ENCODE results near the gene LCA5L.
A peak's percentile ranks its signal among the peaks of the same experiment; 100 is the strongest.

LCA5L gene

GRCh38 chr21:39445321-39446269, at the start of gene LCA5L:
Gene LCA5L (minus strand): TSS chr21:39445778. CDS start chr21:39428493, 17,285 bp downstream.
- DNase-seq (ENCODE audit: low read depth, low spot score): peak; percentile 27

GRCh38 chr21:39489380-39489924, 43.9 kb upstream of the LCA5L start:
- DNase-seq (ENCODE audit: low read depth, low spot score): no peak

More at GRCh38 chr21:39445321-39446269, at the start of gene LCA5L:
- peak within 1 kb of the TSS; percentile 66 for H3K27ac ChIP-seq

GRCh38 chr21:39484711-39485276, 39.2 kb upstream of the LCA5L start:
- no peak overlapping the region for H3K27ac ChIP-seq
- DNase-seq (ENCODE audit: low read depth, low spot score): no peak

More at GRCh38 chr21:39489380-39489924, 43.9 kb upstream of the LCA5L start:
- H3K27ac ChIP-seq: no peak overlapping the region

- no peak for DNase-seq (ENCODE audit: low read depth, low spot score)
- H3K27ac ChIP-seq: no peak overlapping the region
These were observed 38.3 kb upstream of the LCA5L start for GRCh38 chr21:39483917-39484316.

- no peak for DNase-seq (ENCODE audit: low read depth, low spot score)
These were observed 36.3 kb upstream of the LCA5L start for GRCh38 chr21:39481886-39482285.

GRCh38 chr21:39480271-39480670, 34.7 kb upstream of the LCA5L start:
- no peak for DNase-seq (ENCODE audit: low read depth, low spot score)
- H3K27ac ChIP-seq: no peak overlapping the region

More at GRCh38 chr21:39481886-39482285, 36.3 kb upstream of the LCA5L start:
- no peak overlapping the region for H3K27ac ChIP-seq

GRCh38 chr21:39479814-39480182, 34.2 kb upstream of the LCA5L start:
- DNase-seq (ENCODE audit: low read depth, low spot score): no peak
- H3K27ac ChIP-seq: no peak overlapping the region

GRCh38 chr21:39479164-39479813, 33.7 kb upstream of the LCA5L start:
- DNase-seq (ENCODE audit: low read depth, low spot score): no peak
- H3K27ac ChIP-seq: no peak overlapping the region

- no peak for DNase-seq (ENCODE audit: low read depth, low spot score)
- no peak overlapping the region for H3K27ac ChIP-seq
These were observed 29.0 kb upstream of the LCA5L start for GRCh38 chr21:39474611-39475010.

GRCh38 chr21:39472786-39473185, 27.2 kb upstream of the LCA5L start:
- no peak overlapping the region for H3K27ac ChIP-seq
- DNase-seq (ENCODE audit: low read depth, low spot score): no peak

GRCh38 chr21:39471598-39471997, 26.0 kb upstream of the LCA5L start:
- H3K27ac ChIP-seq: no peak overlapping the region

GRCh38 chr21:39468559-39468958, 23.0 kb upstream of the LCA5L start:
- no peak overlapping the region for H3K27ac ChIP-seq
- DNase-seq (ENCODE audit: low read depth, low spot score): no peak

More at GRCh38 chr21:39471598-39471997, 26.0 kb upstream of the LCA5L start:
- no peak for DNase-seq (ENCODE audit: low read depth, low spot score)

- no peak for DNase-seq (ENCODE audit: low read depth, low spot score)
- no peak overlapping the region for H3K27ac ChIP-seq
These were observed 22.2 kb upstream of the LCA5L start for GRCh38 chr21:39467746-39468145.

GRCh38 chr21:39466584-39466983, 21.0 kb upstream of the LCA5L start:
- no peak for DNase-seq (ENCODE audit: low read depth, low spot score)
- H3K27ac ChIP-seq: no peak overlapping the region

GRCh38 chr21:39463308-39463707, 17.7 kb upstream of the LCA5L start:
- no peak for DNase-seq (ENCODE audit: low read depth, low spot score)
- H3K27ac ChIP-seq: no peak overlapping the region

- DNase-seq (ENCODE audit: low read depth, low spot score): no peak
- H3K27ac ChIP-seq: no peak overlapping the region
These were observed 15.8 kb upstream of the LCA5L start for GRCh38 chr21:39461419-39461818.

- H3K27ac ChIP-seq: no peak overlapping the region
- no peak for DNase-seq (ENCODE audit: low read depth, low spot score)
These were observed 11.1 kb upstream of the LCA5L start for GRCh38 chr21:39456665-39457064.

- H3K27ac ChIP-seq: no peak overlapping the region
- DNase-seq (ENCODE audit: low read depth, low spot score): no peak
These were observed 9.5 kb upstream of the LCA5L start for GRCh38 chr21:39454949-39455668.

- DNase-seq (ENCODE audit: low read depth, low spot score): no peak
- H3K27ac ChIP-seq: no peak overlapping the region
These were observed 8.1 kb upstream of the LCA5L start for GRCh38 chr21:39453571-39454179.

- H3K27ac ChIP-seq: peak overlapping the region; percentile 69
- no peak for DNase-seq (ENCODE audit: low read depth, low spot score)
These were observed 7.4 kb upstream of the LCA5L start for GRCh38 chr21:39452970-39453342.
